Ovary (tissue), 9 donors: ENCODE measurements around the gene LRMDA. TPM values are rescaled to one million over a fixed set of nuclear protein-coding genes. Genes with fewer than 3 reads are reported as not detected.

Source experiments
- DNase-seq, 5 donors: peaks; one replicate each; pipeline ENCODE4 v3.0.0-alpha.2; 2019 to 2020
- H3K27ac ChIP-seq, 2 donors: fragments of 200-600 bp; one replicate each; pipeline versions ENCODE4 v1.5.1 to v1.8.0; 2019 to 2022
- H3K27me3 ChIP-seq: fragments of 200-600 bp; one replicate; pipeline ENCODE4 v1.8.0; 2022
- H3K36me3 ChIP-seq: fragments of 200-600 bp; sonication (generic); one replicate; pipeline ENCODE4 v1.5.1; 2019
- H3K4me1 ChIP-seq: one replicate; pipeline ENCODE4 v1.8.1; 2013; ENCODE audit warnings: mild to moderate bottlenecking, moderate library complexity; ENCODE audit not compliant: insufficient read depth
- H3K4me3 ChIP-seq: fragments of 200-600 bp; sonication (generic); one replicate; pipeline ENCODE4 v1.5.1; 2017
- H3K9me3 ChIP-seq, 2 donors: fragments of 200-600 bp in 1 of 2; sonication (generic) in 1 of 2; one replicate each; pipeline versions ENCODE4 v1.5.1 to v1.8.1; 2013 to 2019; ENCODE audit warnings: mild to moderate bottlenecking in 1 of 2, moderate library complexity in 1 of 2
- CTCF ChIP-seq, 3 donors: fragments of 450-650 bp in 2 of 3; fragments of 200-600 bp in 1 of 3; IDR thresholded peaks; one replicate each; pipeline versions ENCODE4 v1.5.1 to v1.8.0; 2016 to 2022; ENCODE audit warnings: antibody characterized with exemption in 3 of 3, mild to moderate bottlenecking in 1 of 3
- EP300 ChIP-seq: sonication (generic); formaldehyde crosslinking; IDR thresholded peaks from one replicate; pipeline ENCODE4 v1.6.1; 2017; ENCODE audit warnings: antibody characterized with exemption
- POLR2A ChIP-seq: fragments of 450-650 bp; IDR thresholded peaks from one replicate; pipeline ENCODE4 v1.6.1; 2017; ENCODE audit warnings: antibody characterized with exemption, mild to moderate bottlenecking, moderate library complexity
- WGBS, 3 donors: extraction: QIAGEN DNeasy Blood & Tissue Kit in 1 of 3; methylation state at CpG; one replicate each; pipeline versions ENCODE4 v1.1.5 to v1.1.7; 2013 to 2017; 5-methylcytosine and 5-hydroxymethylcytosine counted together
- intact Hi-C, 4 donors: fragments of 100-400 bp; cut with DNase I; formaldehyde crosslinking; loops; one replicate each; pipeline versions ENCODE4 v1.11.0 to v1.15.1; 2022 to 2023
- polyA plus RNA-seq, 2 donors: library from polyadenylated mRNA; stranded (reverse); fragments of 200-250 nt in 1 of 2; fragments of 350-450 nt in 1 of 2; fragmentation: Illumina TruSeq in 1 of 2; extraction: RNeasy Lipid Tissue Mini Kit (QIAGEN cat#74804) in 1 of 2; gene quantifications; one replicate each; pipeline ENCODE4 v1.2.3, GENCODE V29; 2013 to 2014
- total RNA-seq, 7 donors: library from RNA; depleted of rRNA in 2 of 7; stranded (reverse); fragments of >200 nt in 2 of 7; fragmentation: NEBNext Ultra II Directional in 3 of 7; extraction: Animal tissue kit (Norgen Biotek cat#: 25700) in 3 of 7; gene quantifications; one replicate each; pipeline versions ENCODE4 v1.1.0 to v1.2.4, GENCODE V29; 2016 to 2023
- donor health status: DM: no; HTN: no; CAD: no; lungs with moderate emphysema.
- donor health status: DM: no; HTN: no; CAD: no.
- donor health status: Bipolar disorder and iron deficiency.
- donor health status: DM: yes; HTN: yes; CAD: no.
- donor health status: DM: no; HTN: no; CAD: no.
- donor health status: DM: yes; HTN: yes; CAD: no.

Gene LRMDA
- total and polyA plus RNA-seq, 9 donors: 14.8 to 30.7 (median 22.9) TPM

GRCh38 chr10:75395932-75396630 is 35.3 kb upstream of the LRMDA start:
- Histone ChIP-seq H3K4me1 (peaks cover 3% of the 10 kb centered on the region), H3K4me3 (peak overlapping the region; percentile 93), H3K27me3 (no peaks in the 10 kb centered on the region), H3K36me3 (no peaks in the 10 kb centered on the region), H3K9me3 (no peaks in the 10 kb centered on the region), H3K27ac (peak overlapping the region; percentile 63 to 72)
- intact Hi-C loops: loop anchor here (5.0 to 10.0 kb wide), 7 partner anchors 99 to 1711 kb away; no protein-coding TSS in a partner anchor
- peak; percentile 32 to 63 (median 55) for DNase-seq
- WGBS, 3 donors: 75 to 80% (median 78%) methylated on average over 64 to 65 of the region's 65 CpGs
- TF ChIP-seq POLR2A: no peak
- TF ChIP-seq CTCF (IDR thresholded peaks at IDR 0.05): no peak
- TF ChIP-seq EP300: no peak

- WGBS, 3 donors: 59 to 77% (median 61%) methylated on average over 70 to 71 of the region's 71 CpGs
- Histone ChIP-seq H3K4me3 (peak overlapping the region; percentile 93), H3K27ac (peak overlapping the region; percentile 72 to 74), H3K27me3 (no peaks in the 10 kb centered on the region), H3K36me3 (no peaks in the 10 kb centered on the region), H3K4me1 (peaks cover 3% of the 10 kb centered on the region), H3K9me3 (no peaks in the 10 kb centered on the region)
- intact Hi-C loops: loop anchor here (5.0 to 10.0 kb wide), 7 partner anchors 100 to 1710 kb away; no protein-coding TSS in a partner anchor
- TF ChIP-seq CTCF (IDR thresholded peaks at IDR 0.05): no peak
- TF ChIP-seq POLR2A: no peak
- TF ChIP-seq EP300: no peak
- DNase-seq: peak; percentile 42 to 64 (median 59)
These were observed 34.6 kb upstream of the LRMDA start for GRCh38 chr10:75396631-75397495.

- peak; percentile 30 to 59 (median 56) for DNase-seq
- Histone ChIP-seq H3K9me3 (no peaks in the 10 kb centered on the region), H3K36me3 (no peaks in the 10 kb centered on the region), H3K4me3 (peak overlapping the region; percentile 93), H3K27ac (peak overlapping the region; percentile 72 to 74), H3K4me1 (peaks cover 3% of the 10 kb centered on the region), H3K27me3 (no peaks in the 10 kb centered on the region)
- 34 to 63% (median 56%) methylated on average over 19 of the region's 19 CpGs for WGBS, 3 donors
- no peak for TF ChIP-seq CTCF (IDR thresholded peaks at IDR 0.05)
- no peak for TF ChIP-seq EP300
- no peak for TF ChIP-seq POLR2A
- intact Hi-C loops: loop anchor here (2.0 to 10.0 kb wide), 8 partner anchors 100 to 1710 kb away; no protein-coding TSS in a partner anchor
These were observed 33.8 kb upstream of the LRMDA start for GRCh38 chr10:75397496-75398199.

- peak overlapping the region; percentile 98 for H3K27ac ChIP-seq
- WGBS, 3 donors: 37 to 62% (median 44%) methylated on average over 17 of the region's 17 CpGs
- H3K4me1 ChIP-seq: peaks cover 3% of the 10 kb centered on the region
- intact Hi-C loops: loop anchor here (2.0 to 10.0 kb wide), 8 partner anchors 101 to 1709 kb away; no protein-coding TSS in a partner anchor
- DNase-seq: no peak
- no peaks in the 10 kb centered on the region for H3K27me3 ChIP-seq
- H3K4me3 ChIP-seq: peak overlapping the region; percentile 93
- H3K9me3 ChIP-seq: no peaks in the 10 kb centered on the region
- TF ChIP-seq POLR2A (no peak), EP300 (no peak), CTCF (IDR thresholded peaks at IDR 0.05) (no peak)
- no peaks in the 10 kb centered on the region for H3K36me3 ChIP-seq
These were observed 33.2 kb upstream of the LRMDA start for GRCh38 chr10:75398200-75398691.
